Parathyroid adenoma (tissue), 2 donors: Measurements from ENCODE around the gene MESD.

ENCODE experiments used
- H2AFZ ChIP-seq: fragments of 300-600 bp; sonication (generic); one replicate; pipeline ENCODE4 v1.7.0; 2017; ENCODE audit warnings: antibody characterized with exemption, mild to moderate bottlenecking
- H3K27ac ChIP-seq: fragments of 300-600 bp; sonication (generic); one replicate; pipeline ENCODE4 v1.7.0; 2017
- H3K27me3 ChIP-seq: fragments of 300-600 bp; sonication (generic); one replicate; pipeline ENCODE4 v1.7.0; 2017; ENCODE audit warnings: low read length; ENCODE audit not compliant: control insufficient read depth, insufficient read depth
- H3K36me3 ChIP-seq: fragments of 300-600 bp; sonication (generic); one replicate; pipeline ENCODE4 v1.7.0; 2017; ENCODE audit warnings: low read length; ENCODE audit not compliant: control insufficient read depth, insufficient read depth
- H3K4me1 ChIP-seq: fragments of 300-600 bp; sonication (generic); one replicate; pipeline ENCODE4 v1.7.0; 2017; ENCODE audit warnings: control low read depth
- H3K4me2 ChIP-seq: fragments of 300-600 bp; sonication (generic); one replicate; pipeline ENCODE4 v1.7.0; 2017; ENCODE audit warnings: low read length
- H3K4me3 ChIP-seq: fragments of 300-600 bp; sonication (generic); one replicate; pipeline ENCODE4 v1.7.0; 2017; ENCODE audit warnings: low read depth, low read length
- H3K79me2 ChIP-seq: fragments of 300-600 bp; sonication (generic); one replicate; pipeline ENCODE4 v1.7.0; 2017; ENCODE audit warnings: control low read depth
- H3K9ac ChIP-seq: fragments of 300-600 bp; sonication (generic); one replicate; pipeline ENCODE4 v1.7.0; 2017; ENCODE audit warnings: mild to moderate bottlenecking
- H3K9me3 ChIP-seq: fragments of 300-600 bp; sonication (generic); one replicate; pipeline ENCODE4 v1.7.0; 2017; ENCODE audit warnings: low read length; ENCODE audit not compliant: control insufficient read depth
- CTCF ChIP-seq: fragments of 300-600 bp; sonication (generic); IDR thresholded peaks from one replicate; pipeline ENCODE4 v1.7.0; 2017; ENCODE audit warnings: antibody characterized with exemption, mild to moderate bottlenecking
- donor health status: primary hyperparathyroidism.

Gene MESD

GRCh38 chr15:81003097-81003350, 13.4 kb upstream of the MESD start:
- Histone ChIP-seq H3K27me3 (no peaks in the 10 kb centered on the region), H3K4me1 (no peaks in the 10 kb centered on the region), H3K79me2 (no peaks in the 10 kb centered on the region), H3K36me3 (no peaks in the 10 kb centered on the region), H3K9me3 (no peaks in the 10 kb centered on the region), H3K4me2 (no peak overlapping the region), H3K27ac (no peak overlapping the region), H2AFZ (no peak overlapping the region), H3K4me3 (peak overlapping the region; percentile 0), H3K9ac (no peak overlapping the region)
- no peak for TF ChIP-seq CTCF

GRCh38 chr15:81002331-81003096, 12.9 kb upstream of the MESD start:
- H3K4me2 ChIP-seq: peak overlapping the region; percentile 86
- no peaks in the 10 kb centered on the region for H3K36me3 ChIP-seq
- H3K4me3 ChIP-seq: peak overlapping the region; percentile 0
- H3K27me3 ChIP-seq: no peaks in the 10 kb centered on the region
- no peaks in the 10 kb centered on the region for H3K79me2 ChIP-seq
- TF ChIP-seq CTCF: no peak
- H3K4me1 ChIP-seq: no peaks in the 10 kb centered on the region
- no peak overlapping the region for H2AFZ ChIP-seq
- no peak overlapping the region for H3K9ac ChIP-seq
- no peak overlapping the region for H3K27ac ChIP-seq
- no peaks in the 10 kb centered on the region for H3K9me3 ChIP-seq

GRCh38 chr15:81002009-81002330, 12.4 kb upstream of the MESD start:
- Histone ChIP-seq H3K27ac (no peak overlapping the region), H3K36me3 (no peaks in the 10 kb centered on the region), H2AFZ (peak overlapping the region; percentile 53), H3K4me3 (peak overlapping the region; percentile 83), H3K27me3 (no peaks in the 10 kb centered on the region), H3K9ac (no peak overlapping the region), H3K79me2 (no peaks in the 10 kb centered on the region), H3K4me2 (peak overlapping the region; percentile 86), H3K9me3 (no peaks in the 10 kb centered on the region), H3K4me1 (no peaks in the 10 kb centered on the region)
- no peak for TF ChIP-seq CTCF

- TF ChIP-seq CTCF: no peak
- Histone ChIP-seq H2AFZ (peak overlapping the region; percentile 94), H3K27me3 (no peaks in the 10 kb centered on the region), H3K9me3 (no peaks in the 10 kb centered on the region), H3K9ac (peak overlapping the region; percentile 46), H3K4me3 (peak overlapping the region; percentile 83), H3K79me2 (no peaks in the 10 kb centered on the region), H3K4me1 (no peaks in the 10 kb centered on the region), H3K4me2 (peak overlapping the region; percentile 86), H3K27ac (peak overlapping the region; percentile 85), H3K36me3 (no peaks in the 10 kb centered on the region)
Measured at GRCh38 chr15:81001152-81002008, 11.8 kb upstream of the MESD start.
